ENCODE measurements around the gene MAP1B. TPM values are rescaled to one million over a fixed set of nuclear protein-coding genes. Genes with fewer than 3 reads are reported as not detected.

The MAP1B gene
- total RNA-seq, 1 experiment from 2014 or later = 163 TPM

- BruUV-seq (replicated peaks) = no TSS peak
- intact Hi-C loops (cut with micrococcal nuclease; ENCODE audit: unreplicated experiment) = loop anchor here (5.0 kb wide), 1 partner anchor 33 kb away; no protein-coding TSS in a partner anchor
Observed at GRCh38 chr5:72214168-72214567, 106.9 kb downstream of the MAP1B start.

GRCh38 chr5:72216756-72217155 is 109.5 kb downstream of the MAP1B start:
- CTCF ChIA-PET = no interaction called here

More at GRCh38 chr5:72214168-72214567, 106.9 kb downstream of the MAP1B start:
- no peaks in the 10 kb centered on the region for H3K9me2 ChIP-seq (ENCODE audit: insufficient read depth)
- ChIA-PET CTCF (interaction anchor here (0.6 to 1.1 kb wide), 2 partner anchors 21 to 155 kb away, joined by 3 read pairs; no protein-coding TSS in a partner anchor), POLR2A (ENCODE audit: unreplicated experiment) (no interaction called here)
- no peak overlapping the region for H2AFZ ChIP-seq
- no peaks in the 10 kb centered on the region for H3K9me3 ChIP-seq (ENCODE audit: insufficient read depth, low read depth)
- H3K4me1 ChIP-seq (replicated peaks; ENCODE audit: insufficient read depth) = peaks cover 36% of the 10 kb centered on the region
- no peaks in the 10 kb centered on the region for H3K36me3 ChIP-seq (ENCODE audit: low read depth)
- TF ChIP-seq EZH2 (IDR thresholded peaks at IDR 0.05; ENCODE audit: low read depth) = no peak
- TF ChIP-seq CTCF (conservative IDR thresholded peaks at IDR 0.05) = no peak
- no peaks in the 10 kb centered on the region for H3K79me2 ChIP-seq (ENCODE audit: low read depth)
- no peak for DNase-seq
- peaks cover 33% of the 10 kb centered on the region; the same call in 1 of the 2 replicates for H3F3A ChIP-seq (ENCODE audit: insufficient read depth, low read depth)
- no peak overlapping the region for H3K27ac ChIP-seq
- H3K4me2 ChIP-seq = no peak overlapping the region
- no peak overlapping the region for H3K4me3 ChIP-seq
- no peaks in the 10 kb centered on the region for H4K20me1 ChIP-seq (ENCODE audit: insufficient read depth)
- no peaks in the 10 kb centered on the region for H3K27me3 ChIP-seq (ENCODE audit: insufficient read depth, low read depth)

GRCh38 chr5:72221099-72221498 is 113.8 kb downstream of the MAP1B start:
- H3F3A ChIP-seq (ENCODE audit: insufficient read depth, low read depth) = no peaks in the 10 kb centered on the region
- H3K36me3 ChIP-seq (ENCODE audit: low read depth) = peaks cover 26% of the 10 kb centered on the region
- no peaks in the 10 kb centered on the region for H3K4me1 ChIP-seq (replicated peaks; ENCODE audit: insufficient read depth)
- no peak for DNase-seq
- H3K4me2 ChIP-seq = no peak overlapping the region
- no TSS peak for BruUV-seq (replicated peaks)
- POLR2A ChIA-PET (ENCODE audit: unreplicated experiment) = no interaction called here
- no peaks in the 10 kb centered on the region for H4K20me1 ChIP-seq (ENCODE audit: insufficient read depth)
- intact Hi-C loops (cut with micrococcal nuclease; ENCODE audit: unreplicated experiment) = no loop called here
- no peak overlapping the region for H2AFZ ChIP-seq
- no peak overlapping the region for H3K4me3 ChIP-seq
- H3K27me3 ChIP-seq (ENCODE audit: insufficient read depth, low read depth) = no peaks in the 10 kb centered on the region
- TF ChIP-seq EZH2 (IDR thresholded peaks at IDR 0.05; ENCODE audit: low read depth) (no peak), CTCF (conservative IDR thresholded peaks at IDR 0.05) (no peak)
- H3K27ac ChIP-seq = no peak overlapping the region
- H3K79me2 ChIP-seq (ENCODE audit: low read depth) = no peaks in the 10 kb centered on the region
- H3K9me3 ChIP-seq (ENCODE audit: insufficient read depth, low read depth) = no peaks in the 10 kb centered on the region
- CTCF ChIA-PET = no interaction called here
- H3K9me2 ChIP-seq (ENCODE audit: insufficient read depth) = no peaks in the 10 kb centered on the region

More at GRCh38 chr5:72216756-72217155, 109.5 kb downstream of the MAP1B start:
- no peak overlapping the region for H3K4me3 ChIP-seq
- intact Hi-C loops (cut with micrococcal nuclease; ENCODE audit: unreplicated experiment) = no loop called here
- TF ChIP-seq EZH2 (IDR thresholded peaks at IDR 0.05; ENCODE audit: low read depth) = no peak
- TF ChIP-seq CTCF (conservative IDR thresholded peaks at IDR 0.05) = no peak
- H2AFZ ChIP-seq = no peak overlapping the region
- DNase-seq = no peak
- H3K36me3 ChIP-seq (ENCODE audit: low read depth) = peaks cover 10% of the 10 kb centered on the region
- H3K9me2 ChIP-seq (ENCODE audit: insufficient read depth) = no peaks in the 10 kb centered on the region
- POLR2A ChIA-PET (ENCODE audit: unreplicated experiment) = interaction anchor here (0.5 kb wide), 1 partner anchor 17 kb away, joined by 3 read pairs; no protein-coding TSS in a partner anchor
- H3K79me2 ChIP-seq (ENCODE audit: low read depth) = no peaks in the 10 kb centered on the region
- no peaks in the 10 kb centered on the region for H3K9me3 ChIP-seq (ENCODE audit: insufficient read depth, low read depth)
- no TSS peak for BruUV-seq (replicated peaks)
- H3K27me3 ChIP-seq (ENCODE audit: insufficient read depth, low read depth) = no peaks in the 10 kb centered on the region
- H3K4me1 ChIP-seq (replicated peaks; ENCODE audit: insufficient read depth) = peaks cover 11% of the 10 kb centered on the region
- peaks cover 9% of the 10 kb centered on the region; the same call in 1 of the 2 replicates for H3F3A ChIP-seq (ENCODE audit: insufficient read depth, low read depth)
- no peak overlapping the region for H3K27ac ChIP-seq
- no peak overlapping the region for H3K4me2 ChIP-seq
- H4K20me1 ChIP-seq (ENCODE audit: insufficient read depth) = no peaks in the 10 kb centered on the region
